Transverse colon (tissue), 4 donors: Measurements from ENCODE around the gene C14orf180. TPM values are rescaled to one million over a fixed set of nuclear protein-coding genes. Genes with fewer than 3 reads are reported as not detected.

ENCODE experiments used
- DNase-seq: peaks from one replicate; pipeline ENCODE4 v3.0.0-alpha.2; 2019
- H3K27ac ChIP-seq, 4 donors: fragments of 200-600 bp; sonication (generic); 2 replicates each; pipeline ENCODE4 v1.5.1; 2016 to 2018; ENCODE audit warnings: inconsistent platforms in 4 of 4
- H3K27me3 ChIP-seq: fragments of 200-600 bp; sonication (generic); 2 replicates; pipeline ENCODE4 v1.5.1; 2017; ENCODE audit warnings: inconsistent platforms
- H3K36me3 ChIP-seq, 4 donors: fragments of 200-600 bp; sonication (generic); 2 replicates each; pipeline ENCODE4 v1.5.1; 2017 to 2019; ENCODE audit warnings: inconsistent platforms in 4 of 4
- H3K4me1 ChIP-seq, 4 donors: fragments of 200-600 bp; sonication (generic); 2 replicates each; pipeline ENCODE4 v1.5.1; 2017 to 2020; ENCODE audit warnings: inconsistent platforms in 4 of 4
- H3K4me3 ChIP-seq, 4 donors: fragments of 200-600 bp; sonication (generic); 1 replicate in 1 of 4; 2 replicates in 3 of 4; pipeline versions ENCODE4 v1.5.1 to v1.6.1; 2017 to 2019; ENCODE audit warnings: inconsistent platforms in 4 of 4
- H3K9me3 ChIP-seq, 2 donors: fragments of 200-600 bp; sonication (generic); 2 replicates each; pipeline ENCODE4 v1.5.1; 2017 to 2019; ENCODE audit warnings: inconsistent platforms in 2 of 2
- EP300 ChIP-seq: sonication (generic); formaldehyde crosslinking; IDR thresholded peaks from one replicate; pipeline ENCODE4 v1.6.1; 2017; ENCODE audit warnings: antibody characterized with exemption, low read depth
- POLR2A ChIP-seq: fragments of 450-650 bp; IDR thresholded peaks from one replicate; pipeline ENCODE4 v1.6.1; 2016; ENCODE audit warnings: antibody characterized with exemption, mild to moderate bottlenecking, moderate library complexity
- POLR2AphosphoS5 ChIP-seq, 3 donors: sonication (generic); formaldehyde crosslinking; IDR thresholded peaks; one replicate each; pipeline ENCODE4 v1.6.1; 2016; ENCODE audit warnings: antibody characterized with exemption in 3 of 3
- WGBS, 2 donors: methylation state at CpG; one replicate each; pipeline ENCODE4 v1.1.5; 2018; ENCODE audit warnings: low coverage in 1 of 2; 5-methylcytosine and 5-hydroxymethylcytosine counted together
- in situ Hi-C, 4 donors: fragments of 200-750 bp; cut with MboI; loops; one replicate each; pipeline versions ENCODE4 v1.15.0 to v1.15.1; 2017; ENCODE audit warnings: low sequenced_read_pairs in 3 of 4, low pct_ligation_motif_present in 1 of 4, low pct_unique_long_range_greater_than_20kb in 1 of 4
- intact Hi-C: fragments of 100-400 bp; cut with DNase I; formaldehyde crosslinking; loops from one replicate; pipeline ENCODE4 v1.15.1; 2023; ENCODE audit warnings: low total_unique reads
- total RNA-seq, 4 donors: library from RNA; depleted of rRNA; stranded (reverse); fragments of >200 nt; gene quantifications; one replicate each; pipeline ENCODE4 v1.1.0, GENCODE V29; 2016
- TF ChIP-seq, protein P1 (sequence below), 5 experiments: fragments of 200-600 bp in 3 of 5; fragments of 450-650 bp in 2 of 5; sonication (generic) in 3 of 5; IDR thresholded peaks; 1 replicate in 2 of 5; 2 replicates in 3 of 5; pipeline ENCODE4 v1.5.1; 2016 to 2017; ENCODE audit warnings: antibody characterized with exemption in 5 of 5, inconsistent platforms in 3 of 5, mild to moderate bottlenecking in 2 of 5, moderate library complexity in 1 of 5

C14orf180 gene
- total RNA-seq, 4 donors from 2014 or later = 0.32 to 2.3 (median 1.1) TPM; not detected in 1

GRCh38 chr14:104548802-104549535, 30.6 kb upstream of the C14orf180 start:
- H3K4me1 ChIP-seq = no peaks in the 10 kb centered on the region
- intact Hi-C loops = no loop called here
- no peaks in the 10 kb centered on the region for H3K36me3 ChIP-seq
- H3K27ac ChIP-seq = no peak overlapping the region
- 35% methylated on average over 8 of the region's 15 CpGs; no CpG with 5 or more reads in 1 of the 2 donors for WGBS, 2 donors
- H3K4me3 ChIP-seq = no peak overlapping the region
- H3K27me3 ChIP-seq = peaks cover 43% of the 10 kb centered on the region
- no peaks in the 10 kb centered on the region for H3K9me3 ChIP-seq
- TF ChIP-seq, protein P1, sequence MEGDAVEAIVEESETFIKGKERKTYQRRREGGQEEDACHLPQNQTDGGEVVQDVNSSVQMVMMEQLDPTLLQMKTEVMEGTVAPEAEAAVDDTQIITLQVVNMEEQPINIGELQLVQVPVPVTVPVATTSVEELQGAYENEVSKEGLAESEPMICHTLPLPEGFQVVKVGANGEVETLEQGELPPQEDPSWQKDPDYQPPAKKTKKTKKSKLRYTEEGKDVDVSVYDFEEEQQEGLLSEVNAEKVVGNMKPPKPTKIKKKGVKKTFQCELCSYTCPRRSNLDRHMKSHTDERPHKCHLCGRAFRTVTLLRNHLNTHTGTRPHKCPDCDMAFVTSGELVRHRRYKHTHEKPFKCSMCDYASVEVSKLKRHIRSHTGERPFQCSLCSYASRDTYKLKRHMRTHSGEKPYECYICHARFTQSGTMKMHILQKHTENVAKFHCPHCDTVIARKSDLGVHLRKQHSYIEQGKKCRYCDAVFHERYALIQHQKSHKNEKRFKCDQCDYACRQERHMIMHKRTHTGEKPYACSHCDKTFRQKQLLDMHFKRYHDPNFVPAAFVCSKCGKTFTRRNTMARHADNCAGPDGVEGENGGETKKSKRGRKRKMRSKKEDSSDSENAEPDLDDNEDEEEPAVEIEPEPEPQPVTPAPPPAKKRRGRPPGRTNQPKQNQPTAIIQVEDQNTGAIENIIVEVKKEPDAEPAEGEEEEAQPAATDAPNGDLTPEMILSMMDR (IDR thresholded peaks at IDR 0.05) = no peak
- TF ChIP-seq EP300 (no peak), POLR2A (no peak), POLR2AphosphoS5 (IDR thresholded peaks at IDR 0.05) (no peak)
- no peak for DNase-seq
- in situ Hi-C loops = no loop called here

- no peak overlapping the region for H3K27ac ChIP-seq
- in situ Hi-C loops = loop anchor here (25.0 kb wide), 1 partner anchor 412 kb away; the partner anchor contains the start of gene KIF26A (in 4 of the 4)
- H3K4me3 ChIP-seq = no peak overlapping the region
- H3K9me3 ChIP-seq = no peaks in the 10 kb centered on the region
- no peak for DNase-seq
- no peaks in the 10 kb centered on the region for H3K4me1 ChIP-seq
- no peak for TF ChIP-seq POLR2A
- no peak for TF ChIP-seq EP300
- TF ChIP-seq, protein P1 (IDR thresholded peaks at IDR 0.05) = no peak
- no peak for TF ChIP-seq POLR2AphosphoS5 (IDR thresholded peaks at IDR 0.05)
- intact Hi-C loops = no loop called here
- H3K36me3 ChIP-seq = no peaks in the 10 kb centered on the region
- WGBS, 2 donors = 72% methylated on average over 8 of the region's 8 CpGs; no CpG with 5 or more reads in 1 of the 2 donors
- H3K27me3 ChIP-seq = peaks cover 36% of the 10 kb centered on the region
Observed at GRCh38 chr14:104549536-104550339, 29.8 kb upstream of the C14orf180 start.

GRCh38 chr14:104550340-104550860, 29.2 kb upstream of the C14orf180 start:
- WGBS, 2 donors = 85% methylated on average over 13 of the region's 13 CpGs; no CpG with 5 or more reads in 1 of the 2 donors
- no peaks in the 10 kb centered on the region for H3K9me3 ChIP-seq
- DNase-seq = no peak
- intact Hi-C loops (no loop called here), in situ Hi-C loops (loop anchor here (25.0 kb wide), 1 partner anchor 413 kb away; the partner anchor contains the start of gene KIF26A (in 4 of the 4))
- H3K36me3 ChIP-seq = no peaks in the 10 kb centered on the region
- TF ChIP-seq, protein P1 (IDR thresholded peaks at IDR 0.05) = no peak
- H3K27me3 ChIP-seq = peaks cover 32% of the 10 kb centered on the region
- H3K4me1 ChIP-seq = no peaks in the 10 kb centered on the region
- no peak overlapping the region for H3K27ac ChIP-seq
- H3K4me3 ChIP-seq = no peak overlapping the region
